Adrenal gland (tissue), 12 donors: ENCODE data around the gene CD34. TPM values are rescaled to one million over a fixed set of nuclear protein-coding genes. Genes with fewer than 3 reads are reported as not detected.

Source experiments
- DNase-seq, 7 donors: peaks; one replicate each; pipeline ENCODE4 v3.0.0-alpha.2; 2019 to 2020
- H3K27ac ChIP-seq, 5 donors: fragments of 200-600 bp; sonication (generic) in 4 of 5; 1 replicate in 3 of 5; 2 replicates in 2 of 5; pipeline versions ENCODE4 v1.5.1 to v1.8.0; 2016 to 2020; ENCODE audit warnings: mild to moderate bottlenecking in 1 of 5
- H3K27me3 ChIP-seq: fragments of 200-600 bp; 2 replicates; pipeline ENCODE4 v1.8.0; 2021
- H3K36me3 ChIP-seq, 2 donors: fragments of 200-600 bp; replicated peaks in 1 of 2; 1 replicate in 1 of 2; 2 replicates in 1 of 2; pipeline versions ENCODE4 v1.5.1 to v1.8.0; 2018 to 2022
- H3K4me1 ChIP-seq, 2 donors: fragments of 200-600 bp; replicated peaks in 1 of 2; 1 replicate in 1 of 2; 2 replicates in 1 of 2; pipeline versions ENCODE4 v1.5.1 to v1.8.0; 2018 to 2021
- H3K4me3 ChIP-seq, 4 donors: fragments of 200-600 bp; sonication (generic) in 3 of 4; one replicate each; pipeline ENCODE4 v1.5.1; 2016 to 2018
- H3K9me3 ChIP-seq, 3 donors: fragments of 200-600 bp; sonication (generic) in 1 of 3; replicated peaks in 1 of 3; 1 replicate in 2 of 3; 2 replicates in 1 of 3; pipeline versions ENCODE4 v1.5.1 to v1.8.0; 2016 to 2021
- CTCF ChIP-seq, 6 experiments: fragments of 450-650 bp in 4 of 6; fragments of 200-600 bp in 2 of 6; sonication (generic) in 1 of 6; IDR thresholded peaks; 1 replicate in 5 of 6; 2 replicates in 1 of 6; pipeline versions ENCODE4 v1.5.1 to v1.8.0; 2016 to 2021; ENCODE audit warnings: antibody characterized with exemption in 6 of 6, mild to moderate bottlenecking in 2 of 6, moderate library complexity in 1 of 6
- POLR2A ChIP-seq, 2 donors: fragments of 450-650 bp; IDR thresholded peaks; one replicate each; pipeline ENCODE4 v1.6.1; 2017; ENCODE audit warnings: antibody characterized with exemption in 2 of 2, mild to moderate bottlenecking in 2 of 2, moderate library complexity in 1 of 2
- WGBS, 4 donors: extraction: QIAGEN DNeasy Blood & Tissue Kit in 2 of 4; methylation state at CpG; one replicate each; pipeline versions ENCODE4 v1.1.5 to v1.1.7; 2013 to 2017; 5-methylcytosine and 5-hydroxymethylcytosine counted together
- intact Hi-C, 2 donors: fragments of 100-400 bp; cut with DNase I; formaldehyde crosslinking; loops; one replicate each; pipeline versions ENCODE4 v1.14.1 to v1.15.0; 2022 to 2023
- polyA plus RNA-seq, 3 donors: library from polyadenylated mRNA; stranded (reverse); fragments of 200-250 nt in 2 of 3; fragments of 350-450 nt in 1 of 3; fragmentation: Illumina TruSeq in 1 of 3; extraction: RNeasy Lipid Tissue Mini Kit (QIAGEN cat#74804) in 1 of 3; gene quantifications; one replicate each; pipeline ENCODE4 v1.2.3, GENCODE V29; 2013 to 2014
- total RNA-seq, 9 donors: library from RNA; depleted of rRNA in 4 of 9; stranded (reverse); fragments of >200 nt in 4 of 9; fragments of 120-200 nt in 1 of 9; fragmentation: NEBNext Ultra II Directional in 1 of 9; extraction: Animal tissue kit (Norgen Biotek cat#: 25700) in 1 of 9; gene quantifications; one replicate each; pipeline versions ENCODE4 v1.1.0 to v1.2.4, GENCODE V29; 2013 to 2023
- donor health status: healthy with polysubstance abuse.
- donor health status: Bipolar disorder and iron deficiency.
- donor health status: DM: yes; HTN: yes; CAD: no.
- donor health status: DM: no; HTN: no; CAD: no.
- donor health status: DM: no; HTN: no; CAD: no.
- donor health status: DM: yes; HTN: yes; CAD: no.

Gene CD34
- total and polyA plus RNA-seq, 12 donors = 9.0 to 48.6 (median 28.1) TPM

- no peaks in the 10 kb centered on the region for H3K36me3 ChIP-seq
- no peak overlapping the region for H3K4me3 ChIP-seq
- H3K27ac ChIP-seq = peak overlapping the region in 2 of 5 donors; percentile 35 to 41
- intact Hi-C loops = no loop called here
- no peaks in the 10 kb centered on the region for H3K9me3 ChIP-seq
- no peak for DNase-seq
- WGBS, 4 donors = 31 to 43% (median 33%) methylated on average over 2 of the region's 2 CpGs
- no peaks in the 10 kb centered on the region for H3K27me3 ChIP-seq
- TF ChIP-seq POLR2A (IDR thresholded peaks at IDR 0.05) = no peak
- no peak for TF ChIP-seq CTCF (IDR thresholded peaks at IDR 0.05)
- H3K4me1 ChIP-seq = peaks cover 32 to 80% of the 10 kb centered on the region in 2 donors
These were observed 48.6 kb downstream of the CD34 start for GRCh38 chr1:207862241-207862787.

- Histone ChIP-seq H3K4me1 (peaks cover 25 to 80% of the 10 kb centered on the region in 2 donors), H3K9me3 (no peaks in the 10 kb centered on the region), H3K27me3 (no peaks in the 10 kb centered on the region), H3K4me3 (no peak overlapping the region), H3K27ac (peak overlapping the region in 2 of 5 donors; percentile 35 to 41), H3K36me3 (no peaks in the 10 kb centered on the region)
- TF ChIP-seq CTCF (IDR thresholded peaks at IDR 0.05) (no peak), POLR2A (IDR thresholded peaks at IDR 0.05) (no peak)
- intact Hi-C loops = no loop called here
- peak in 2 of 7 donors; percentile 19 to 55 for DNase-seq
- WGBS, 4 donors = 67 to 77% (median 69%) methylated on average over 8 to 9 of the region's 9 CpGs
These were observed 49.3 kb downstream of the CD34 start for GRCh38 chr1:207861442-207862177.

GRCh38 chr1:207860531-207860930 lies 50.4 kb downstream of the CD34 start:
- Histone ChIP-seq H3K27ac (no peak overlapping the region), H3K36me3 (no peaks in the 10 kb centered on the region), H3K4me1 (peaks cover 19 to 79% of the 10 kb centered on the region in 2 donors), H3K27me3 (no peaks in the 10 kb centered on the region), H3K9me3 (no peaks in the 10 kb centered on the region), H3K4me3 (no peak overlapping the region)
- TF ChIP-seq CTCF (IDR thresholded peaks at IDR 0.05) (no peak), POLR2A (IDR thresholded peaks at IDR 0.05) (no peak)
- intact Hi-C loops = no loop called here
- 89 to 96% (median 94%) methylated on average over 5 of the region's 5 CpGs for WGBS, 4 donors
- peak in 1 of 7 donors; percentile 18 for DNase-seq

GRCh38 chr1:207858806-207859205 lies 52.1 kb downstream of the CD34 start:
- Histone ChIP-seq H3K27me3 (no peaks in the 10 kb centered on the region), H3K9me3 (no peaks in the 10 kb centered on the region), H3K27ac (peak overlapping the region in 2 of 5 donors; percentile 42 to 49), H3K4me3 (no peak overlapping the region), H3K36me3 (no peaks in the 10 kb centered on the region), H3K4me1 (peaks cover 10 to 70% of the 10 kb centered on the region in 2 donors)
- intact Hi-C loops = no loop called here
- TF ChIP-seq POLR2A (IDR thresholded peaks at IDR 0.05) = no peak
- no peak for TF ChIP-seq CTCF (IDR thresholded peaks at IDR 0.05)
- peak in 2 of 7 donors; percentile 19 to 46 for DNase-seq
- WGBS, 4 donors = 58 to 67% (median 59%) methylated on average over 4 of the region's 4 CpGs
